Measurements from ENCODE around the gene SEC24C. TPM values are rescaled to one million over a fixed set of nuclear protein-coding genes. Genes with fewer than 3 reads are reported as not detected.

SEC24C gene
- polyA plus RNA-seq, 1 of the 3 experiments (the other 2 are of a cell fraction), result 73.6 TPM

DNA sequence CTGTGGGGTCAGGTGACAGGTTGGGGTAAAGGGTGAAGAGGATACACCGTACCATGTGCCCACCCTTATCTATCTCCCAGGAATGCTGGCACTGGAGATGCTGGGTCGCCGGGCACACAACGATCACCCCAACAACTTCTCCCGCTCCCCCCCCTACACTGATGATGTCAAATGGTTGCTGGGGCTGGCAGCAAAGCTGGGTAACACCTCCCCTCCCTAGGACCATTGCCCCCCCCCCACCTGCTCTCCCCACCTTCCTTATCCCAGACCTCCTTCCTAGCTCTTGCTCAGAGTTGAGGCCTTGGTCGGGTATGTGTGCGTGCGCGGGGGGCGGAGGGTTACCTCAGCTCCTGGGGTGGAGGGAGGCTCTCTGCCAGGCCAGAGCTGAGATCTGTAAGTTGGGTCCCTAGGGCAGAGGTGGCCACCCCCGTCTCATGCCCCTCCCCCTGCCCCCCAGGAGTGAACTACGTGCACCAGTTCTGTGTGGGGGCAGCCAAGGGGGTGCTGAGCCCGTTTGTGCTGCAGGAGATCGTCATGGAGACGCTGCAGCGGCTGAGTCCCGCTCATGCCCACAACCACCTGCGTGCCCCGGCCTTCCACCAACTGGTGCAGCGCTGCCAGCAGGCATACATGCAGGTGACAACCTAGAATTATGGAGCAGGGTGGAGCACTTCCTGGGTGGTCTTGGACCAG is 56.5 kb downstream of the SEC24C start (continued):
- TF ChIP-seq, protein P1, sequence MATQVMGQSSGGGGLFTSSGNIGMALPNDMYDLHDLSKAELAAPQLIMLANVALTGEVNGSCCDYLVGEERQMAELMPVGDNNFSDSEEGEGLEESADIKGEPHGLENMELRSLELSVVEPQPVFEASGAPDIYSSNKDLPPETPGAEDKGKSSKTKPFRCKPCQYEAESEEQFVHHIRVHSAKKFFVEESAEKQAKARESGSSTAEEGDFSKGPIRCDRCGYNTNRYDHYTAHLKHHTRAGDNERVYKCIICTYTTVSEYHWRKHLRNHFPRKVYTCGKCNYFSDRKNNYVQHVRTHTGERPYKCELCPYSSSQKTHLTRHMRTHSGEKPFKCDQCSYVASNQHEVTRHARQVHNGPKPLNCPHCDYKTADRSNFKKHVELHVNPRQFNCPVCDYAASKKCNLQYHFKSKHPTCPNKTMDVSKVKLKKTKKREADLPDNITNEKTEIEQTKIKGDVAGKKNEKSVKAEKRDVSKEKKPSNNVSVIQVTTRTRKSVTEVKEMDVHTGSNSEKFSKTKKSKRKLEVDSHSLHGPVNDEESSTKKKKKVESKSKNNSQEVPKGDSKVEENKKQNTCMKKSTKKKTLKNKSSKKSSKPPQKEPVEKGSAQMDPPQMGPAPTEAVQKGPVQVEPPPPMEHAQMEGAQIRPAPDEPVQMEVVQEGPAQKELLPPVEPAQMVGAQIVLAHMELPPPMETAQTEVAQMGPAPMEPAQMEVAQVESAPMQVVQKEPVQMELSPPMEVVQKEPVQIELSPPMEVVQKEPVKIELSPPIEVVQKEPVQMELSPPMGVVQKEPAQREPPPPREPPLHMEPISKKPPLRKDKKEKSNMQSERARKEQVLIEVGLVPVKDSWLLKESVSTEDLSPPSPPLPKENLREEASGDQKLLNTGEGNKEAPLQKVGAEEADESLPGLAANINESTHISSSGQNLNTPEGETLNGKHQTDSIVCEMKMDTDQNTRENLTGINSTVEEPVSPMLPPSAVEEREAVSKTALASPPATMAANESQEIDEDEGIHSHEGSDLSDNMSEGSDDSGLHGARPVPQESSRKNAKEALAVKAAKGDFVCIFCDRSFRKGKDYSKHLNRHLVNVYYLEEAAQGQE (IDR thresholded peaks at IDR 0.05; ENCODE audit: low read depth, low read length), result no peak
- no peak for TF ChIP-seq FOXJ3 (CRISPR knock-in tag; IDR thresholded peaks at IDR 0.05)
- TF ChIP-seq YY1 (IDR thresholded peaks at IDR 0.05; ENCODE audit: low read depth), result no peak
- no peak for TF ChIP-seq RAD21 (IDR thresholded peaks at IDR 0.05; ENCODE audit: low read length)

DNA sequence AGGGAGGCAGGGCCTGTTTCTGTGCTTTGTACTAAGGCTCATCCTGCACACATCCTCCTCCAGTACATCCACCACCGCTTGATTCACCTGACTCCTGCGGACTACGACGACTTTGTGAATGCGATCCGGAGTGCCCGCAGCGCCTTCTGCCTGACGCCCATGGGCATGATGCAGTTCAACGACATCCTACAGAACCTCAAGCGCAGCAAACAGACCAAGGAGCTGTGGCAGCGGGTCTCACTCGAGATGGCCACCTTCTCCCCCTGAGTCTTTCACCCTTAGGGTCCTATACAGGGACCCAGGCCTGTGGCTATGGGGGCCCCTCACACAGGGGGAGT is 57.0 kb downstream of the SEC24C start:
- no peak for DNase-seq
- no peaks in the 10 kb centered on the region for H3K27me3 ChIP-seq (ENCODE audit: insufficient read depth)
- H3K36me3 ChIP-seq (replicated peaks in 1 of 2; ENCODE audit: control insufficient read depth in 1 of 2, insufficient read depth in 2 of 2, low read length in 1 of 2), result peaks cover 36 to 78% of the 10 kb centered on the region in 2 experiments
- no peak for TF ChIP-seq RXRA (IDR thresholded peaks at IDR 0.05; ENCODE audit: borderline replicate concordance, low read depth)
- TF ChIP-seq CHD2 (IDR thresholded peaks at IDR 0.05; ENCODE audit: low read length, partially characterized antibody), result no peak
- TF ChIP-seq RAD21 (IDR thresholded peaks at IDR 0.05; ENCODE audit: low read length), result no peak
- no peak for TF ChIP-seq JUND (IDR thresholded peaks at IDR 0.05)
- no peak for TF ChIP-seq EZH2phosphoT487 (IDR thresholded peaks at IDR 0.05; ENCODE audit: borderline replicate concordance, low read depth)
- TF ChIP-seq, protein P2, sequence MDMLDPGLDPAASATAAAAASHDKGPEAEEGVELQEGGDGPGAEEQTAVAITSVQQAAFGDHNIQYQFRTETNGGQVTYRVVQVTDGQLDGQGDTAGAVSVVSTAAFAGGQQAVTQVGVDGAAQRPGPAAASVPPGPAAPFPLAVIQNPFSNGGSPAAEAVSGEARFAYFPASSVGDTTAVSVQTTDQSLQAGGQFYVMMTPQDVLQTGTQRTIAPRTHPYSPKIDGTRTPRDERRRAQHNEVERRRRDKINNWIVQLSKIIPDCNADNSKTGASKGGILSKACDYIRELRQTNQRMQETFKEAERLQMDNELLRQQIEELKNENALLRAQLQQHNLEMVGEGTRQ (IDR thresholded peaks at IDR 0.05; ENCODE audit: borderline replicate concordance, low read depth, low read length), result no peak
- TF ChIP-seq NRF1 (IDR thresholded peaks at IDR 0.05; ENCODE audit: low read depth, low read length), result no peak
- no peak for TF ChIP-seq NFIC (IDR thresholded peaks at IDR 0.05; ENCODE audit: borderline replicate concordance)
- no peak for TF ChIP-seq YY1 (IDR thresholded peaks at IDR 0.05; ENCODE audit: low read depth)
- TF ChIP-seq, protein P1 (IDR thresholded peaks at IDR 0.05; ENCODE audit: low read depth, low read length), result no peak
- TF ChIP-seq FOXJ3 (CRISPR knock-in tag; IDR thresholded peaks at IDR 0.05), result no peak
- TF ChIP-seq GATA2 (CRISPR knock-in tag; IDR thresholded peaks at IDR 0.05), result no peak
- TF ChIP-seq, protein P3, sequence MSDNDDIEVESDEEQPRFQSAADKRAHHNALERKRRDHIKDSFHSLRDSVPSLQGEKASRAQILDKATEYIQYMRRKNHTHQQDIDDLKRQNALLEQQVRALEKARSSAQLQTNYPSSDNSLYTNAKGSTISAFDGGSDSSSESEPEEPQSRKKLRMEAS (IDR thresholded peaks at IDR 0.05; ENCODE audit: low read depth), result no peak
- no peak for TF ChIP-seq POLR2AphosphoS5 (IDR thresholded peaks at IDR 0.05; ENCODE audit: low read depth, low read length)
- TF ChIP-seq, protein P4, sequence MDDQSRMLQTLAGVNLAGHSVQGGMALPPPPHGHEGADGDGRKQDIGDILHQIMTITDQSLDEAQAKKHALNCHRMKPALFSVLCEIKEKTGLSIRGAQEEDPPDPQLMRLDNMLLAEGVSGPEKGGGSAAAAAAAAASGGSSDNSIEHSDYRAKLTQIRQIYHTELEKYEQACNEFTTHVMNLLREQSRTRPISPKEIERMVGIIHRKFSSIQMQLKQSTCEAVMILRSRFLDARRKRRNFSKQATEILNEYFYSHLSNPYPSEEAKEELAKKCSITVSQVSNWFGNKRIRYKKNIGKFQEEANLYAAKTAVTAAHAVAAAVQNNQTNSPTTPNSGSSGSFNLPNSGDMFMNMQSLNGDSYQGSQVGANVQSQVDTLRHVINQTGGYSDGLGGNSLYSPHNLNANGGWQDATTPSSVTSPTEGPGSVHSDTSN (IDR thresholded peaks at IDR 0.05), result no peak
- no peaks in the 10 kb centered on the region for H4K20me1 ChIP-seq (ENCODE audit: insufficient read depth)
- H3K4me1 ChIP-seq (ENCODE audit: control insufficient read depth in 1 of 2, insufficient read depth in 2 of 2, low read depth in 1 of 2, low read length in 1 of 2), result no peaks in the 10 kb centered on the region
- CTCF ChIA-PET, result no interaction called here
- POLR2A ChIA-PET, result interaction anchor here (1.1 to 1.2 kb wide), 2 partner anchors 9 to 10 kb away, joined by 3 to 4 read pairs; no protein-coding TSS in a partner anchor
- H3K79me2 ChIP-seq (ENCODE audit: insufficient read depth), result no peaks in the 10 kb centered on the region
- no peak overlapping the region for H3K4me3 ChIP-seq (ENCODE audit: low read depth in 2 of 2, low read length in 1 of 2)
- no peaks in the 10 kb centered on the region for H3K9me2 ChIP-seq
- no peak overlapping the region for H3K9ac ChIP-seq
- peaks cover 28% of the 10 kb centered on the region for H3F3A ChIP-seq (replicated peaks; ENCODE audit: insufficient read depth)
- no peak overlapping the region for H2AFZ ChIP-seq (ENCODE audit: low read depth)
- 100% methylated on average over 12 of the region's 13 CpGs for WGBS (ENCODE audit: low lambda C conversion rate)
- no peak overlapping the region for H3K4me2 ChIP-seq
- no peaks in the 10 kb centered on the region for H3K9me3 ChIP-seq
- H3K27ac ChIP-seq (ENCODE audit: low read depth in 2 of 2, low read length in 1 of 2), result no peak overlapping the region
